Type B pancreatic cell (in vitro differentiated cells): ENCODE measurements around the gene PRRG2. TPM values are rescaled to one million over a fixed set of nuclear protein-coding genes. Genes with fewer than 3 reads are reported as not detected.

Experiments
- DNase-seq: peaks from one replicate; pipeline ENCODE4 v3.0.0; 2021; ENCODE audit warnings: mixed read lengths; ENCODE audit not compliant: unreplicated experiment; ENCODE audit errors: extremely low spot score
- H3K27ac Mint-ChIP-seq: 2 replicates; pipeline ENCODE4 v1.8.0; 2021; ENCODE audit warnings: mild to moderate bottlenecking, mixed read lengths
- H3K27me3 Mint-ChIP-seq: 2 replicates; pipeline ENCODE4 v1.8.0; 2021; ENCODE audit warnings: mixed read lengths
- H3K36me3 Mint-ChIP-seq: 2 replicates; pipeline ENCODE4 v1.8.0; 2021; ENCODE audit warnings: mixed read lengths
- H3K4me1 Mint-ChIP-seq: one replicate; pipeline ENCODE4 v1.8.0; 2021; ENCODE audit warnings: mixed read lengths; ENCODE audit not compliant: unreplicated experiment
- H3K4me3 Mint-ChIP-seq: 2 replicates; pipeline ENCODE4 v1.8.0; 2021; ENCODE audit warnings: mild to moderate bottlenecking, mixed read lengths
- H3K9me3 Mint-ChIP-seq: 2 replicates; pipeline ENCODE4 v1.8.0; 2021; ENCODE audit warnings: mixed read lengths
- total RNA-seq: library from RNA; stranded (reverse); gene quantifications from 2 replicates; pipeline ENCODE4 v1.2.1, GENCODE V29; 2021; ENCODE audit warnings: low replicate concordance
- TF ChIP-seq, protein P1 (sequence below): fragments of 200-600 bp; sonication (generic); conservative IDR thresholded peaks from 2 replicates; pipeline ENCODE4 v1.5.0; 2021; ENCODE audit warnings: antibody characterized with exemption, mild to moderate bottlenecking

The PRRG2 gene
- total RNA-seq, 1 donor from 2014 or later, result 5.1 TPM

DNA sequence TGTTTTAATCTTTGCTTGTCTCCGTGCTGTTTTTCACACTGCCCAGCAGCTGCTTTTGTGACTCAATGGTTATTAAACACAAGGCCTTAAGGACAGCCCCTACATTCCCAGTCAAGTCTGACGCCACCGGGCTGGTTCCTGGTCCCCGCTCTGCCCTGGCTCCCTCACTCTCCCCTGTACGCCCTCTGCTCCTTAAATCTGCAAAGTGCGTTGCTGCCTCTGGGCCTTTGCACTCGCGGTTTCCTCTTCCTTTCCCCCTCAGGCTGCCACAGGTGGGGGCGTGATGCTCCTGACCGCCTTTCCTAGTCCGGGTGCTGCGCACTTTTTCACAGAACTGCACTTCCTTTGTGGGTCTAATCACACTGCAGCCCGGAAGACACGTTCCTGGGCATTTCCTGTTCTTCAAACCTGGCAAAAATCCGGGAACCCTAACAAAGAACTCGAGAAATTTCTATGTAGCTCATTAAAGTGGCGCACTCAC lies 26.4 kb upstream of the PRRG2 start:
- Mint-ChIP-seq H3K4me1 (no peaks in the 10 kb centered on the region), H3K27me3 (no peaks in the 10 kb centered on the region), H3K9me3 (no peaks in the 10 kb centered on the region), H3K27ac (no peak overlapping the region), H3K36me3 (peaks cover 10% of the 10 kb centered on the region), H3K4me3 (no peak overlapping the region)
- no peak for DNase-seq
- TF ChIP-seq, protein P1, sequence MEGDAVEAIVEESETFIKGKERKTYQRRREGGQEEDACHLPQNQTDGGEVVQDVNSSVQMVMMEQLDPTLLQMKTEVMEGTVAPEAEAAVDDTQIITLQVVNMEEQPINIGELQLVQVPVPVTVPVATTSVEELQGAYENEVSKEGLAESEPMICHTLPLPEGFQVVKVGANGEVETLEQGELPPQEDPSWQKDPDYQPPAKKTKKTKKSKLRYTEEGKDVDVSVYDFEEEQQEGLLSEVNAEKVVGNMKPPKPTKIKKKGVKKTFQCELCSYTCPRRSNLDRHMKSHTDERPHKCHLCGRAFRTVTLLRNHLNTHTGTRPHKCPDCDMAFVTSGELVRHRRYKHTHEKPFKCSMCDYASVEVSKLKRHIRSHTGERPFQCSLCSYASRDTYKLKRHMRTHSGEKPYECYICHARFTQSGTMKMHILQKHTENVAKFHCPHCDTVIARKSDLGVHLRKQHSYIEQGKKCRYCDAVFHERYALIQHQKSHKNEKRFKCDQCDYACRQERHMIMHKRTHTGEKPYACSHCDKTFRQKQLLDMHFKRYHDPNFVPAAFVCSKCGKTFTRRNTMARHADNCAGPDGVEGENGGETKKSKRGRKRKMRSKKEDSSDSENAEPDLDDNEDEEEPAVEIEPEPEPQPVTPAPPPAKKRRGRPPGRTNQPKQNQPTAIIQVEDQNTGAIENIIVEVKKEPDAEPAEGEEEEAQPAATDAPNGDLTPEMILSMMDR, result no peak

DNA sequence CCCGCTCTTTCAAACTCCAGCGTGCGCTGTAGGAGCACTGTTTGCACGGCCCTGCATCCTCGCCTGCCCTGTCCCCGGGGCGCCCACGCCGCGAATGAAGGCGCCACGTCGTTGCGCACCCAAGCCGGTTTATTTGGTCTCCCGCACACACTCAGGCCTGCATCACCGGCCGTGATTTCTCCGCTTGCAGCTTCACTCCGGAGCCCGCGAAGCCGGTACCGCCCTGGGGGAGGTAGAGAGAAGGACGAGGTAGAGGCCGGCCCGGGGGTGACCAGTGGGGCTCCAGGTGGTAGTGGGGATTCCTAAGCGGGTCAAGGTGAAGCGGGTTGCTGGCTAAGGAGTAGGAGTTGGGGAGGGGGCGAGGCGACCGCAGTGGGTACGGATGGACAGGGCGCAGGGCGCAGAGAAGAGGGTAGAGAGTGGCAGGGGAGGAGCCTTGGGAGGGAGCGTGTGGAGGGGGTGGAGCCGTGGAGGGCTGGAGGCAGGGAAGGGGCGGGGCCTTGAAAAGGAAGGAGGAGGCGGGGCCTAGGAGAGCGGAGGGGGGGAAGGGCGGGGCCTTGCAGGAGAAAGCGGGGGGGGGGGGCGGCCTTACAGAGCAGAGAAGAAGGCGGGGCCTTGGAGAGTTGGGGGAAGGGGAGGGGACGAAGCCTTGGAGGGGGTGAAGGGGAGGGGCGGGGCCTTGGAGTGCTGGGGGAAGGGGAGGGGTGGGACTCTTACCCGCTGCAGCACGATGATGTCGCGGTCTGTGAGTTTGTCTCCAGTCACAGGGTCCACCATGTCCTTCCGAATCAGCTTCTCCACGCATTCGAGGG lies 25.3 kb upstream of the PRRG2 start:
- no peak overlapping the region for H3K4me3 Mint-ChIP-seq
- peaks cover 10% of the 10 kb centered on the region for H3K36me3 Mint-ChIP-seq
- H3K4me1 Mint-ChIP-seq, result no peaks in the 10 kb centered on the region
- TF ChIP-seq, protein P1, result no peak
- no peak for DNase-seq
- no peaks in the 10 kb centered on the region for H3K9me3 Mint-ChIP-seq
- H3K27ac Mint-ChIP-seq, result no peak overlapping the region
- no peaks in the 10 kb centered on the region for H3K27me3 Mint-ChIP-seq

DNA sequence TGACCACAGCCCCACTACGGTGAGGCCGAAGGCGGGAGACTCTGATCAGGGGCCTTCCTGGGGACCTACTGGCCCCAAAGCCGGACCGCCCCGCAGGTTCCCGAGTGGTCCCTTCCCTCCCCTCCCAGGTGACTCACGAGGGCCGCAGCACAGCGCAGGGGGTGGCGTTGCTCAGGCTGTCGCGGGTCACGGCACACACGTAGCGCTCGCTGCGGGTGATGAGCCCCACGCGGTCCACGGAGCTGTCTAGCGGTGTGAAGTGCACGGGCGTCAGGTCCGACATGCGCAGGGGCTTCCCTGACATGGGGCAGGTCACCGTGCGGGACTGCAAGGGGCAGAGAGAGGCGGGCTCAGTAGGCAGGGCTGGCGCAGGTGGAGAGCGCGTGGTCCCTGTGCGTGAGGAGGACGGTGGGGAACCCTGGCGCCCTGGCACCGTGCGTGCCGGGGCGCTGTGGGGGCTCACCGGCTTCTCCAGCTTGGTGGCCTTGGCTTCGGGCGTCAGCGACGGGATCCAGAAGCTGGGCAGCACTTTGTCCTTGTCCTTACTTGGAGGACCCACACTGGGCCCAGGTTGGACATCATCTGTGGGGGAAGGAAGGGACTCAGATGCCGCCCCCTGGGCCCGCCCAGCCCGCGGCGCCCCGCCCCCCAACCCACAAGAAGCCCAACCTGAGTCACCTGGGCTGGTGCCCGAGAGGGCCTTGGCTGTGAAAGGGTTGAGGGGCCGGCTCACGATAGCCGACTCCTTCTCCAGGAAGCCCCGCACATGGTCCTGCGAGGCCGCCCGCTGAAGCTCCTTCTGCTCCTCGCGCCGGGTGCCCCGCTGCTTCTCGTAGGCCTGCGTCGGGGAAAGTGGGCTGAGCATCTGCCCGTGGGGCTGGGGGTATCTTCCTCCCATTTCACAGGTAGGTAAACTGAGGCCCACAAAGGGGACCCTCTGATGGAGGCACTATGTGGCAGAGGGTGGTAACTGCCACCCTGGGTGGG lies 24.4 kb upstream of the PRRG2 start:
- H3K4me3 Mint-ChIP-seq, result no peak overlapping the region
- H3K36me3 Mint-ChIP-seq, result peaks cover 10% of the 10 kb centered on the region
- H3K27ac Mint-ChIP-seq, result no peak overlapping the region
- H3K4me1 Mint-ChIP-seq, result no peaks in the 10 kb centered on the region
- no peak for DNase-seq
- H3K27me3 Mint-ChIP-seq, result no peaks in the 10 kb centered on the region
- TF ChIP-seq, protein P1, result no peak
- no peaks in the 10 kb centered on the region for H3K9me3 Mint-ChIP-seq

DNA sequence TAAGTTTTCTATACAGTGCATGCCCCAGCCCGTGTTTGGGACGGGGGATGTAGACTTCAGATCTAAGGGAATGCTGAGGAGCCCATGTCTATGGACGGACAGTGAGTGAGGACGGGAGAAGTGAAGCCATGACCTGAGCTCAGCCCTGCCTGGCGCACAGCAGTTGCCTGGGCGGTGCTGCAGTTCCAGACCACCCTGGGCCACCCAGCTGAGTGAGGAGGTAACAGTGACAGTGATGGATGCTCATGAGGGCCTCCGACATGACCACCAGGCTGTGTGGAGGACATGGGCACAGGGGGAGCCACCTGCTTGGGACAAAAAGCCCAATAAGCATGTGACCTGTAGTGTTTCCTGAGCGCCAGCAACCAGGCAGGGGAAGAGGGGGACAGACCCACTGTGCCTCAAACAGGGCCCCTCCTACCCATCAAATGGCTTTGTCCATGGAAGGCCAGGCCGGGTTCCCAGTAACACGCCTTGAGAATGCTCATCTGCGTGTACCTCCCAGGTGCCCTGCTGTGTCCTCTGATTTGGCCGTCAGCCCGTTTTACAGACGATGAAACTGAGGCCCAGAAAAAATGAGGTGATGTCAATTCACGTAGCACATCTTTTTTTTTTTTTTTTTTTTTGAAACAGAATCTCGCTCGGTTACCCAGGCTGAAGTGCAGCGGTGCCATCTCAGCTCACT lies 23.3 kb upstream of the PRRG2 start:
- no peaks in the 10 kb centered on the region for H3K27me3 Mint-ChIP-seq
- H3K36me3 Mint-ChIP-seq, result peaks cover 10% of the 10 kb centered on the region
- no peaks in the 10 kb centered on the region for H3K4me1 Mint-ChIP-seq
- H3K9me3 Mint-ChIP-seq, result no peaks in the 10 kb centered on the region
- no peak overlapping the region for H3K4me3 Mint-ChIP-seq
- no peak overlapping the region for H3K27ac Mint-ChIP-seq
- TF ChIP-seq, protein P1, result no peak
- DNase-seq, result no peak

DNA sequence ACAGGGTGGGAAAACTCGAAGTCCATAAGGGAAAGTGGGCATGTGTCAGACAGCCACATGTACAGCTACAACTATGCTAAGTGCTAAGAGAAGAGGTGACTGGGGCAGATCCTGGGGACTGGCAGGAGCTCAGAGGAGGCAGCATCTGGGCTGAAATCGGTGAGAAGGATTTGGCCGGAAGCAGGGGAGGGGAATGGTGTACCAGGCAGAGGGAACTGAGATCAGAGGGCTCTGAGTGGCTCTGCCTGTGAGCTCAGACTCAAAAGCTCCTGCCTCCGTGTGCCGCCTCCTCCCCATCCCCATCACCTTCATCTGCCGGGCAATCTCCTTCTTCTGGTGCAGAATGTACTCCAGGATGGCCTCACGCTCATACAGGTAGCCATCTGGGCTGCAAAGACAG lies 22.5 kb upstream of the PRRG2 start:
- H3K36me3 Mint-ChIP-seq, result peaks cover 8% of the 10 kb centered on the region
- TF ChIP-seq, protein P1, result no peak
- H3K27ac Mint-ChIP-seq, result no peak overlapping the region
- no peaks in the 10 kb centered on the region for H3K27me3 Mint-ChIP-seq
- no peak overlapping the region for H3K4me3 Mint-ChIP-seq
- DNase-seq, result no peak
- no peaks in the 10 kb centered on the region for H3K4me1 Mint-ChIP-seq
- H3K9me3 Mint-ChIP-seq, result no peaks in the 10 kb centered on the region
